Measurements from ENCODE around the gene C11orf52.

Gene C11orf52

DNA sequence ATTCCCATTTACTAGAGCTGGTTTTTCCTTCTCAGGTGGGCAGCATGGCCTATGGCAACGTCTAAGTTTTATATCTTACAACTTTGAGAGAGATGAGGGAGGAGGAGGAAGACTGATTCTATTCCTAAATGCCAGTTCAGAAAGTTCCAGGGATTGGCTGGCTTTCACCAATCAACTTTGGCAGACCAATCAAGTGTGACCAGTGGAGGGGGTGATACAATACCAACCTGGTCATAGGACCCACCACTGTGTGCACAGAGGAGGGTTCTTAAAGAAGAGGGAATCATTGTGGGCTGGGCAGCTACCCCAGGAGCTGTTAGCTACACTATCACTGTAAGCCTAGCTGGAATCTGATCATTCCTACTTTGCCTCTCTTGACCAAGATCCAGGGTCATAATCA lies 26.5 kb downstream of the C11orf52 start:
- H3K27ac ChIP-seq, result no peak overlapping the region
- TF ChIP-seq, protein P1, sequence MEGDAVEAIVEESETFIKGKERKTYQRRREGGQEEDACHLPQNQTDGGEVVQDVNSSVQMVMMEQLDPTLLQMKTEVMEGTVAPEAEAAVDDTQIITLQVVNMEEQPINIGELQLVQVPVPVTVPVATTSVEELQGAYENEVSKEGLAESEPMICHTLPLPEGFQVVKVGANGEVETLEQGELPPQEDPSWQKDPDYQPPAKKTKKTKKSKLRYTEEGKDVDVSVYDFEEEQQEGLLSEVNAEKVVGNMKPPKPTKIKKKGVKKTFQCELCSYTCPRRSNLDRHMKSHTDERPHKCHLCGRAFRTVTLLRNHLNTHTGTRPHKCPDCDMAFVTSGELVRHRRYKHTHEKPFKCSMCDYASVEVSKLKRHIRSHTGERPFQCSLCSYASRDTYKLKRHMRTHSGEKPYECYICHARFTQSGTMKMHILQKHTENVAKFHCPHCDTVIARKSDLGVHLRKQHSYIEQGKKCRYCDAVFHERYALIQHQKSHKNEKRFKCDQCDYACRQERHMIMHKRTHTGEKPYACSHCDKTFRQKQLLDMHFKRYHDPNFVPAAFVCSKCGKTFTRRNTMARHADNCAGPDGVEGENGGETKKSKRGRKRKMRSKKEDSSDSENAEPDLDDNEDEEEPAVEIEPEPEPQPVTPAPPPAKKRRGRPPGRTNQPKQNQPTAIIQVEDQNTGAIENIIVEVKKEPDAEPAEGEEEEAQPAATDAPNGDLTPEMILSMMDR (conservative IDR thresholded peaks at IDR 0.05; ENCODE audit: low read depth, low read length), result no peak
- no peaks in the 10 kb centered on the region for H3K79me2 ChIP-seq (ENCODE audit: insufficient read depth, low read depth)
- no peak overlapping the region for H3K4me2 ChIP-seq
- H3K4me1 ChIP-seq (ENCODE audit: low read depth, poor library complexity, severe bottlenecking), result peaks cover 6% of the 10 kb centered on the region
- H3K9ac ChIP-seq, result no peak overlapping the region
- H3K27me3 ChIP-seq (ENCODE audit: insufficient read depth, low read depth), result no peaks in the 10 kb centered on the region
- no peak overlapping the region for H2AFZ ChIP-seq (ENCODE audit: low read depth)
- no peaks in the 10 kb centered on the region for H4K20me1 ChIP-seq (ENCODE audit: insufficient read depth)
- H3K4me3 ChIP-seq (IDR thresholded peaks at IDR 0.05; ENCODE audit: insufficient read depth, low read depth, low read length), result no peak overlapping the region
- H3K36me3 ChIP-seq (ENCODE audit: insufficient read depth), result no peaks in the 10 kb centered on the region

DNA sequence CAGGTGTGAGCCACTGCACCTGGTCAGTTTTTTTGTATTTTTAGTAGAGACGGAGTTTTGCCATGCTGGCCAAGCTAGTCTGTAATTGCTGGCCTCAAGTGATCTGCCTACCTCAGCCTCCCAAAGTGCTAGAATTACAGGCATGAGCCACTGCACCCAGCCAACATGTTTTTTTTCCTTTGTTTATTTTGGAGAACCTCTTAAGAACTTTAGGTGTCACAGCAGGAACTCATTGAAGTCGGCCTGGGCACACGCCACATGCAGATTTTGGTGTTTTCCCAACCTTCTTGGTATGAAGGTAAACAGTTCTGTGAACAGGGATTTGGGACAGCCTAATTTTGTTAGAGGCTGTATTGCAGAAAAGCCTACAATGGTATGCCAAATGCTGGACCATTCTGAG lies 27.8 kb downstream of the C11orf52 start:
- Histone ChIP-seq H3K4me2 (no peak overlapping the region), H4K20me1 (ENCODE audit: insufficient read depth) (no peaks in the 10 kb centered on the region), H3K36me3 (ENCODE audit: insufficient read depth) (no peaks in the 10 kb centered on the region), H3K79me2 (ENCODE audit: insufficient read depth, low read depth) (no peaks in the 10 kb centered on the region), H2AFZ (ENCODE audit: low read depth) (no peak overlapping the region), H3K9ac (no peak overlapping the region), H3K27ac (no peak overlapping the region), H3K27me3 (ENCODE audit: insufficient read depth, low read depth) (no peaks in the 10 kb centered on the region), H3K4me1 (ENCODE audit: low read depth, poor library complexity, severe bottlenecking) (peaks cover 6% of the 10 kb centered on the region), H3K4me3 (IDR thresholded peaks at IDR 0.05; ENCODE audit: insufficient read depth, low read depth, low read length) (no peak overlapping the region)
- TF ChIP-seq, protein P1 (conservative IDR thresholded peaks at IDR 0.05; ENCODE audit: low read depth, low read length), result no peak

DNA sequence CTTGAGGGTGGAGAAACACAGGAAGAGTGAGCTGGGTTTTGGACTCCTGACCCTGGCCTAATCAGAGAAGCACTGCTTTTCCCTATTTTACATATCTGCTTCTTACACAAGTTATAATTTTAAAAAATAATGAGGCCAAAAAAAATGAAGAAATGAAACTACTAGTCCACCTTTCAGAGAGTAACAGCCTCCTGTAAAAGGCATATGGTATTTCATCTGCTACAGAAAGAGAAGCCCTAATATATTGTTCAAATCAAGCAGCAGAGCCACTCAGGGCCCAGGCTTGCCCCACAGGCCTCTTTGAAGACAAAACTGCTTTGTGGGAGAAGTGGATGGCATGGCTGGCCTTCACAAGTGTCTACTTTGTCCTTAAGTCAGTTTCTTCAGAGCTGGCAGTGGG lies 28.4 kb downstream of the C11orf52 start:
- no peaks in the 10 kb centered on the region for H3K27me3 ChIP-seq (ENCODE audit: insufficient read depth, low read depth)
- no peaks in the 10 kb centered on the region for H4K20me1 ChIP-seq (ENCODE audit: insufficient read depth)
- TF ChIP-seq, protein P1 (conservative IDR thresholded peaks at IDR 0.05; ENCODE audit: low read depth, low read length), result no peak
- H3K4me3 ChIP-seq (IDR thresholded peaks at IDR 0.05; ENCODE audit: insufficient read depth, low read depth, low read length), result no peak overlapping the region
- H3K36me3 ChIP-seq (ENCODE audit: insufficient read depth), result no peaks in the 10 kb centered on the region
- H3K4me2 ChIP-seq, result no peak overlapping the region
- peaks cover 6% of the 10 kb centered on the region for H3K4me1 ChIP-seq (ENCODE audit: low read depth, poor library complexity, severe bottlenecking)
- H3K27ac ChIP-seq, result no peak overlapping the region
- H3K79me2 ChIP-seq (ENCODE audit: insufficient read depth, low read depth), result no peaks in the 10 kb centered on the region
- H2AFZ ChIP-seq (ENCODE audit: low read depth), result no peak overlapping the region
- no peak overlapping the region for H3K9ac ChIP-seq

DNA sequence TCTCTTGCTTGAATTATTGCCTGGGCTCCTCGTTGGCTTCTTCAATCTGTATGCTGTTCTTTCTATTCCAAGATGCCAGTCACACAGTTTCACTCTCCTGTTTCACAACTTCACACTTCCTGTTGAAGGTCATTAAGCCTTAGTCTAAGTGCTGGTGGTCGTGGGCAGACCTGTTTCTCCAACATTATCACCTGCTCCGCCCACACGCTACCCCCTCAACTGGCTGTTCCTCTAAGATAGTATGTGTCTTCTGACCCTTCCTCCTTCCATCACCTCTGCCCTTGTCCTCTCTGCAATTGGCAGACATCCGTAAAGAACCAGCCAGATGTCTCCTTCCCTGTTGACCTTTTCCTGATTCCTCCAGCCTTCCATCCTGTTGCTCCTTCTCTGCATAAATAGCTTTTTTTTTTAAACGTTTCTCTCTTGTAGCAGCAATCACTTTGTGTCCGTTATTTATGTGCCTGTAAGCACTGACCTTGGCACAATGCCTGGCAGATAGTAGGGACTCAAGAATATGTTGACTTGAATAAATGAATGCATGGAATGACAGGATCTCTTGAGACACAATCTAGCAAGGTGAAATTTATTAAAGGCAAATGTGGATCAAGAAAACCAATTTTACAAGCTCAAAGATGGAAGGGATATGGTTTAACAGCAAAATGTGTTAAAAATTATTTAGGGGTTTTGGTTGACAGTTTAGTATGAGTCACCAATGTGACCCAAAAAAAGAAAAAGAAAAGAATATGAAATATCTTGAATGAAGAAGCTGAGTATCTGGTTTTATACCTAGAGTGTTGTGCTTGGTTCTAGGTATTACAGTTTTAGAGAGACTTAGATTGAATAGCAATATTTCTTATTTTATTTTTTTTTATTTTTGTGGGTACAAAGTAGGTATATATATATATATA lies 31.1 kb downstream of the C11orf52 start:
- no peak overlapping the region for H3K27ac ChIP-seq
- H3K4me2 ChIP-seq, result no peak overlapping the region
- H3K79me2 ChIP-seq (ENCODE audit: insufficient read depth, low read depth), result no peaks in the 10 kb centered on the region
- no peaks in the 10 kb centered on the region for H3K27me3 ChIP-seq (ENCODE audit: insufficient read depth, low read depth)
- no peaks in the 10 kb centered on the region for H3K36me3 ChIP-seq (ENCODE audit: insufficient read depth)
- H2AFZ ChIP-seq (ENCODE audit: low read depth), result no peak overlapping the region
- TF ChIP-seq, protein P1 (conservative IDR thresholded peaks at IDR 0.05; ENCODE audit: low read depth, low read length), result no peak
- H3K9ac ChIP-seq, result no peak overlapping the region
- H4K20me1 ChIP-seq (ENCODE audit: insufficient read depth), result no peaks in the 10 kb centered on the region
- H3K4me3 ChIP-seq (IDR thresholded peaks at IDR 0.05; ENCODE audit: insufficient read depth, low read depth, low read length), result no peak overlapping the region
- peaks cover 6% of the 10 kb centered on the region for H3K4me1 ChIP-seq (ENCODE audit: low read depth, poor library complexity, severe bottlenecking)

Data from KMS-11 (cell line).